GM20431 (cell line): ENCODE measurements around the gene BACH2.
"Not testable (repeated sequence)": the region's sequence is repeated elsewhere in the genome, so short reads cannot be mapped to it uniquely, and the experiment has no call there.

Experiments used
- in situ Hi-C: fragments of 300-500 bp; cut with MseI, MboI; formaldehyde crosslinking; loops from one replicate; pipeline ENCODE4 v1.15.0; 2020; ENCODE audit warnings: low sequenced_read_pairs; ENCODE audit not compliant: unreplicated experiment

BACH2 gene

DNA sequence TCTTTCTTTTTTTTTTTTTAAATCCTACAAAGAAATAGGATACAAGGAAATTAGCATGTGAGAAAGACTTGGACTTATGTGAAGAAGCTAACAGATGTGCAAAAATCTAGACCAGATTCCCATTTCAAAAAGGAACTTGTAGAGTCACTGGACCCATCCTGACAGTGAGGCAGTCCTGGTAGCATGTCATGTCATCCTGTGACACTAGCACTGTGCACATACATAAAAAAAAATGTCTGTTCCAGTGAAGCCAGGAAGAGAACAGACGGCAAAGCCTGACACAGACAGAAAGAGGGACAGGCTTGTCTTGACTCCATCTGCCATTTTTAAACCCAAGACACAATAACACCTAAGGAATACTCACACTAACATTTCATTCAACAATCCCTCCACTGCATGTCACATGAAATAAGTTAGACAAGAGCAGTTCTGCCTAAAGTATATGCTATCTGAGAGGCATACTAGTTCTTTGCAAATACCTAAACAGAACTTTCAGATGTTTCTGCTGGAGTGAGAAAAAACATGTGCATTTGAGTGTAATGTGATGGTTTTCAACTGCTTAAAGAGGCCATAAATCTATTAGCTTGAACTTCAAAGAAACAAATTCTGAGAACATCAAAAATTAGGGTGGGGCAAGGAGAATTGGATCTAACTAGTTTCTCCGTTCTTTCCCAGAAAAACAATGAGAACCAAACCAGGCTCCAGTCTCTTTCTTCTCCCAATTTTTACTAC lies 159.6 kb downstream of the BACH2 start:
- in situ Hi-C loops: no loop called here

GRCh38 chr6:90136176-90136575 lies 160.5 kb downstream of the BACH2 start:
- in situ Hi-C loops: no loop called here

DNA sequence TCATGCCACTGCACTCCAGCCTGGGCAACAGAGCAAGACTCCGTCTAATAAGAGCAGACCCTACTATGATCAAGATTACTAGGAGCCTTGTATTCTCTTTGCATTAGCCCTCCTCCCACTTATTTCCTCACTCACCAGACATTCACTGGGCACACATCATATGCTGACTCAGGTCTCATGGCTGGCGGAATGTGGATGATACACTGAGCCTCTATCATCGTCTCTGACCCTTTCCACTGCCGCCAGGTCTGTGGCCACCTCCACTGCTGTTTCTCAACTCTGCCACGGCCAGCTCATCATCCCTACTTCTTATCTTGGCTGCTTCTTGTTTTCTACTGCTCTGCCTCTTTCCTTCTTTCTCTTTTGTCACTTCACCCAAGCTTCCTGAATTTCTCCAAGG lies 161.0 kb downstream of the BACH2 start:
- in situ Hi-C loops: no loop called here

GRCh38 chr6:90133664-90134063 lies 163.0 kb downstream of the BACH2 start:
- in situ Hi-C loops: not testable (repeated sequence)

- in situ Hi-C loops: no loop called here
Observed at GRCh38 chr6:90131614-90132423, 164.8 kb downstream of the BACH2 start.

DNA sequence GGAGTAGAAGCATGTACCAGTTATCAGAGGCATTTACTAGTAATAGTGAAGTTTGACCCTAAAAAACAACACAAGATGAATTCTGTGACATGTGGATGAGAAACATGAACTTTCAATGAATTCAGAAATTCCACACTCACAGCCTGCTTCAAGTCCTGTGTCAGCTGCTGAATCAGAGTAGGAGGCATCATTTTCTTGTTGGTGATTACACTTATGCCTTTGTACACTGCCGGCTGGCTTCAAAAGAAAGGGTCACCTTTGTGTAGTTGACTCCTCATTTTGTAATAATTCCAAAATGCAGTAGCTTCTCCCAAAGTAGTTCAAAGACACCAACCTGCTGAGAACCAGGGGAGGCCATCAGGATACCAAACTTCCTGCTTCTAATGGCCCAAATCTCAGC lies 165.5 kb downstream of the BACH2 start:
- in situ Hi-C loops: no loop called here

DNA sequence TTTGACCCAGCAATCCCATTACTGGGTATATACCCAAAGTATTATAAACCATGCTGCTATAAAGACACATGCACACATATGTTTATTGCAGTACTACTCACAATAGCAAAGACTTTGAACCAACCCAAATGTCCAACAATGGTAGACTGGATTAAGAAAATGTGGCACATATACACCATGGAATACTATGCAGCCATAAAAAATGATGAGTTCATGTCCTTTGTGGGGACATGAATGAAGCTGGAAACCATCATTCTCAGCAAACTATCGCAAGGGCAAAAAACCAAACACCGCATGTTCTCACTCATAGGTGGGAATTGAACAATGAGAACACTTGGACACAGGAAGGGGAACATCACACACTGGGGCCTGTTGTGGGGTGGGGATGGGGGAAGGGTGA lies 168.0 kb downstream of the BACH2 start:
- in situ Hi-C loops: not testable (repeated sequence)

DNA sequence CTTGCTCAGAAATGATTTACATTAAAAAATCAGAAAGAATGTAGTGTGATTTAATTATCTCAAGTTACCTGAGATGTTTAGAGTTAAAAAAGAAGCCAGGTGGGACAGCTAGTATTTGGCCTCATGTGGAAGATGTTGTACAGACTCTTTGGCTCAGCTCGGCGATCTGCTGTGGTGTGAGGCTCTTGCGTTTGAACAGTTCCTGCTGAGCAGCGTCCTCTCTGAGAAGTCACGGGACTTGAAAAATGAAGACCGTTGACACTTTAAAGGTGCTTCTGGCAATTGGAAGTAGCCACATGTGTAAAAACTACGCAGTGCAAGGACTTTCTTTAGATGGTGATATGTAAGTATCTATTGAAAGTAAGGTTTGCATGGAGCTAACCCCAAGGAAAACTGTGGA lies 169.0 kb downstream of the BACH2 start:
- in situ Hi-C loops: no loop called here

- in situ Hi-C loops: no loop called here
Observed at GRCh38 chr6:90126839-90127238, 169.8 kb downstream of the BACH2 start.

DNA sequence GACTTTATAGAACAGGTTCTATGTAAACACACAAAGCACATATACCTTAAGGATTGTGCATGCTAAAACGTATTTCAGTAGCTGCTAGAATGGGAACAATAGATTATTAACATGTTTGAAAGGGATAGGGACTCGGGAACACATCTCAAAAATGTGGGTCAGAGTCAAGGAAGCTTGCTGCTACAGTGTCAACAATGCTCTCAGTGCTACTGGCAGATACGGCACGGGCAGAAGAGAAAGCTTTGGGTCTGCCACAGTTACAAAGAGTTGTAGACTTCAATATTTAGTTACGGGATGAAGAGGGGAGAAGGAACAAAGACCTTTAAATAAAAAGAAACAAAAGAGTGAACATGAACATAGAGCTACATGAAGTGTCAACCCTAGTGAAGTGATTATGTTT lies 170.5 kb downstream of the BACH2 start:
- in situ Hi-C loops: no loop called here

DNA sequence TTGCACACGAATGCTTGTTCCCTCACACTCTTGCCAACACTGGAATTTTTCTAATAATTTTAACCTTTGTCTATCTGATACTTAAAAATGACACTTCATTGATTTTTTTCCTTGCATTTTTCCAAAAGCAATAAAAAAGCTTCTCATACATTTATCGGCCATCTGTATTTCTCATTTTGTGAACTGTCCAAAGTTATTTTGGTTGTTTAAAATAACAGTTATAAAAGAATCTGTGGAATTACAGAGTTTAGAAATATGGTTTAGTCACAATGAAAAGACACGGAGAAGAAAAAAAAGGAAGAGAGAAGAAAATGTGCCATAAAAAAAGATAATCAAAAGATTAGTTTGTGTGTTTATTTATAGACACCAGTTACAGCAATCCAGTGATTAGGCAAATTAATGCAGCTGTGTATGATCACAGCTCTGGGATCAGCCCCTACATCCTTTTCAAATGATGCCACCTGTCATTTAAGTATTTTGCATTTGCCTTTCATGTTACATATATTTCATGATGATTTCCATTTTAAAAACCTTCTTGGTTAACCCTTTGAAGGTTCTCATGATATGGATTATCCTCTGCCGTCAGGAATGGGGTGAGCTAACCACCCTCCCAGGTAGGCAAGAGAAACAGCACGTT lies 171.7 kb downstream of the BACH2 start:
- in situ Hi-C loops: no loop called here

DNA sequence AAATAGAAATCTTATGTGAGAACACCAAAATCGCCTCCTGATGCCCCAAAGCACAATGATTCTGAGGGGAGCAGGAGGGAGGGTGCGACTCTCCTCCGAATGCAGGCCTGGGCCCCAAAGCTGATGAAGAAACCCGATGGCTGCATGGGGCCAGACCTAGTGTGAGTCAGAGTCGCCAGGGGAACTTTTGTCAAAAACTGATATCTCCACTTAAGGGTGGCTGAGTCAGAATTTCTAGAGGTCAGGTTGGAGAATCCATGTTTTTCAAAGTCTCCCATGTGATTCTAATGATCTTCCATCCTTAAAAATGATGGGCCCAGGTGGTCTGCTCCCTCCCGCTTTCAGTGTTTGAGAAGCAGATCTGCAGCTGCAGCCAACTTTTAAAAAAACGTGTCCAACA lies 172.8 kb downstream of the BACH2 start:
- in situ Hi-C loops: no loop called here

DNA sequence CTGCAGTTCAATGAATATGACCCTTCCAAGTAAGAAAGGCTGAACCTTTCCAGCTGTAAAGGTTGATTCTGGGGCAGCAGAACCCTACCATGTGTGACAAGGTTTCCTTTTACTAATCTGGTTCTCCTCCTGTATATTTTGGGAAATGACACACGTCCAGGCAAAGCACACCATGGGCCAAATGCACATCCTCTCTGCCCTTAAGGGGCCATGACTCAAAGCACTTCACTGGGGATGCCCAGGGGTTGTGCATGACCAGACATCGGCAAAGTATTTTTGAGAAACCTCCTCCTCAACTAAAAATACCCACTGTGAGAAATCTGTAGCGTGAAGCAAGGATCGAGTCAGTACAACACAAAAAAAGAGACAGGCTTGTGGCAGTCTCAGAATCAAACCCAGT lies 174.7 kb downstream of the BACH2 start:
- in situ Hi-C loops: no loop called here

DNA sequence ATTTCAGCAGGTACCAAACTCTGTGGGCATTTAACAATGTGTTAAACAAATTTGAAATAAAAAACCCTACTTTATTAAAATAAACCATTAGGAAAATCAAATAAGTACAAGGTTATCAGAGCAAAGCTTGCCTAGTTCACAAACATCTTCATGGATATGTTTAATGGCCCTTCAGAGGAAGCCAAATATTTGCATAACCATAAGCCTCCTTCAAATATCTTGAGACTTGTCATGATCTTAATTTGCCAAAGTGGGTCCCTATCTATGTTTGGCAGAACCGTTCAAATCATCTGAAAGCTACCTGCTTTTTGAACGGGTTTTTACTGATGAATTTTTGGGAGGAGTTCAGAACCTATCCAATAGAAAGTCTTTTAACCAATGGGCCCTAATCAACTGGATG lies 176.3 kb downstream of the BACH2 start:
- in situ Hi-C loops: no loop called here

GRCh38 chr6:90119618-90120017 lies 177.0 kb downstream of the BACH2 start:
- in situ Hi-C loops: no loop called here

DNA sequence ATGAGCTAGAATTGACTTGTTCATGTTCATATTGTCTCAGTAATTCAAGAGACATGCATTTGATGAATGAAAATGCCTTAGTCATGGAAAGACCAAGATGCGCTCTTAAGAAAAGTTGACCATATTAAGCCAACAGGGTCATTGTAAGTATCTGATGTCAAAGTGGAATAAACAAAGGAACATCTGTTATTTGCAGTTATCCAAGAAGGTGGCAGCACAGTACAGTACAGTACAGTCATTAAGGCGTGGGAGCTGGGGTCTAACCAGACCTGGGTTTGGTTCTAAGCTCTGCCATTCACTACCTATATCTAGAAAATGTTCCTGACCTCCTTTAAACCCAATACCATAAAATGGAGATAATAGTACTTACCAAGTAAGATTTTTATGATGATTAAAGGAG lies 178.1 kb downstream of the BACH2 start:
- in situ Hi-C loops: no loop called here

DNA sequence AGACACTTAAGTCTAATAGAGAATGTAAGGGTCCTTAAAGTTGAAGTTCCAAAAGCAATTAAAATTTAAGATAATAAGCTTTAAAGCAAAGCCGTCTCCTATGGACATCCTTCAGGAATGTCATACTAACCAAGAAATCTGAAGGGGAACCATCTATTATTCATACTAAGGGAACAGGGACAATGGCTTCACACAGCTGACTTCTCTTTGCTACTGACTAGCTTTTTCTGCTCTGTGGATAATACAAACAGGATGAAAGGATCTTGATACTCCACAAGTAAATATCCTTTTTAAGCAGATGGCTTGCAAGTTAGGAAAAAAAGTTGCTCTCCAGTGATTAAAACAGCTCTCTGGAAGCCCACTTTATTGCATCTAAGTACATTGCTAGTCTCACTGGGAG lies 178.6 kb downstream of the BACH2 start:
- in situ Hi-C loops: no loop called here

DNA sequence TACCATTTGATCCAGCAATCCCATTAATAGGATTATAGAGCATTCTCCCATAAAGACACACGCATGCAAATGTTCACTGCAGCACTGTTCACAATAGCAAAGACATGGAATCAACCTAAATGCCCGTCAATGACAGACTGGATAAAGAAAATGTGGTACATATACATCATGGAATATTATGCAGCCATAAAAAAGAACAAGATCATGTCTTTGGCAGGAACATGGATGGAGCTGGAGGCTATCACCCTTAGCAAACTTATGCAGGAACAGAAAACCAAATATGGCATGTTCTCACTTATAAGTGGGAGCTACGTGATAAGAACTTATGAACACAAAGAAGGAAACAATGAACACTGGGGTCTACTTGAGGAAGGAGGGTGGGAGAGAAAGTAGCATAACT lies 180.5 kb downstream of the BACH2 start:
- in situ Hi-C loops: not testable (repeated sequence)

DNA sequence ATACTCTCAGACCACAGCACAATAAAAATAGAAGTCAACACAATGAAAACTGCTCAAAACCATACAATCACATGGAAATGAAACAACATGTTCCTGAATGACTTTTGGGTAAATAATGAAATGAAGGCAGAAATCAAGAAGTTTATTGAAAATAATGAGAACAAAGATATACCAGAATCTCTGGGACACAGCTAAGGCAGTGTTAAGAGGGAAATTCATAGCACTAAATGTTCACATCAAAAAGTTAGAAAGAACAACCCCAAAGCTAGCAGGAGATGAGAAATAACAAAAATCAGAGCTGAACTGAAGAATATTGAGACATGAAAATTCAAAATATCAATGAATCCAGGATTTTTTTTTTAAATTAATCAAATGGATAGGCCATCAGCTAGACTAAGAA lies 183.3 kb downstream of the BACH2 start:
- in situ Hi-C loops: no loop called here

DNA sequence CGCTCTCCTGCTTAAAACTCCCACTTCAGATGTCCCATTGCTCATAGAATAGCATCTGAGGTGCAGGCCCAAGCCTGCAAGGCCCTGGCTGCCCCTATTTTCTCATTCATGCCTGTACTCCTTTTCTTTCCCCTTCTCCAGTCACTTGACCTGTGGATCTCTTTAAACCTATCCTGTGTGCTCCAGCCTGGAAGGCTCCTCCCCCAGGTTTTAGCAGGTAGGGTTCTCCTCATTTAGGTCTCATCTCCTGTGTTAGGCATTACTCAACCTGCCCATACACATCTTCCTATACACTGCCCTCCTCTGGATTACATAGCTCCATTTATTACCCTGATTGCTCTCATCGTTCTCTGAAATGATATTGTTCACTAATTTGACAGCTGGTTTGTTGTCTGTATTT lies 185.3 kb downstream of the BACH2 start:
- in situ Hi-C loops: no loop called here

GRCh38 chr6:90110971-90111370 lies 185.7 kb downstream of the BACH2 start:
- in situ Hi-C loops: no loop called here
